ENCODE measurements around the gene PTOV1. TPM values are rescaled to one million over a fixed set of nuclear protein-coding genes. Genes with fewer than 3 reads are reported as not detected.

Gene PTOV1
- total RNA-seq, 4 donors from 2014 or later: 52.9 to 89.1 (median 60.0) TPM

DNA sequence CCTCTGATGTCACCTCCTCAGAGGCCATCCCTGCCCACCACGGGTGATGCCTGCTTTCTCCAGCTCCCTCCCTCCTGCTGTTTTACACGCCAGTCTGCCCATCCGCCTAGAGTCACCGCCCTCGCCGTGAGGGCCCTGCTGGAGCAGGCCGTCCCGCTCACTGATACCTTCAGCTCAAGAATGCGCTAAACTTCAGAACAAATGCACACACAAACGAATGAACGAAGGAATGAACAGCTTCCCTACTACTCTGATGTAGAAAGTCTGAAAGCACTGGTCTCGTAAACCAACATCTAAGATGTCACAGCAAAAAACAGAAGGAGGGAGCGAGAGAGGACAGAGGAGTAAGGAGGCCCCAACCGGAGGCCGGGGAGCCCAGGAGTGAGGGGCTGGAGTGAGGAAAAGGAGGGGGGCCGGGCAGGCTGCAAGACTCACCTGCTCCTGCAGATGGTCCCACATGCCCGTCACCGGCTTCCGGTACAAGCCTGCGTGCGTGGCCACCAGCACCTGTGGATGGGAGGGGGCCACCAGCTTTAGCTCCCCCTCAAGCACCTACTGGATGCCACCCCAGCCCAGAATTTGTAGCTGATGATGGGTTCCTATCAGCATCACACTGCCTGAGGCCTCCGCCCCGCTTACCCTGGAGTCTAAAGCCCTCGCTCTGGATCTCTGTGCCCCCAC, 12.4 kb downstream of the PTOV1 start:
- H3K27me3 ChIP-seq: no peaks in the 10 kb centered on the region
- ATAC-seq: no peak
- H3K27ac ChIP-seq: peak overlapping the region in 2 of 4 donors; percentile 4 to 5
- no peaks in the 10 kb centered on the region for H3K9me3 ChIP-seq
- TF ChIP-seq POLR2AphosphoS5 (IDR thresholded peaks at IDR 0.05) (no peak), EP300 (IDR thresholded peaks at IDR 0.05) (no peak), POLR2A (IDR thresholded peaks at IDR 0.05) (no peak)
- TF ChIP-seq, protein P1, sequence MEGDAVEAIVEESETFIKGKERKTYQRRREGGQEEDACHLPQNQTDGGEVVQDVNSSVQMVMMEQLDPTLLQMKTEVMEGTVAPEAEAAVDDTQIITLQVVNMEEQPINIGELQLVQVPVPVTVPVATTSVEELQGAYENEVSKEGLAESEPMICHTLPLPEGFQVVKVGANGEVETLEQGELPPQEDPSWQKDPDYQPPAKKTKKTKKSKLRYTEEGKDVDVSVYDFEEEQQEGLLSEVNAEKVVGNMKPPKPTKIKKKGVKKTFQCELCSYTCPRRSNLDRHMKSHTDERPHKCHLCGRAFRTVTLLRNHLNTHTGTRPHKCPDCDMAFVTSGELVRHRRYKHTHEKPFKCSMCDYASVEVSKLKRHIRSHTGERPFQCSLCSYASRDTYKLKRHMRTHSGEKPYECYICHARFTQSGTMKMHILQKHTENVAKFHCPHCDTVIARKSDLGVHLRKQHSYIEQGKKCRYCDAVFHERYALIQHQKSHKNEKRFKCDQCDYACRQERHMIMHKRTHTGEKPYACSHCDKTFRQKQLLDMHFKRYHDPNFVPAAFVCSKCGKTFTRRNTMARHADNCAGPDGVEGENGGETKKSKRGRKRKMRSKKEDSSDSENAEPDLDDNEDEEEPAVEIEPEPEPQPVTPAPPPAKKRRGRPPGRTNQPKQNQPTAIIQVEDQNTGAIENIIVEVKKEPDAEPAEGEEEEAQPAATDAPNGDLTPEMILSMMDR (IDR thresholded peaks at IDR 0.05): no peak
- no peak overlapping the region for H3K4me3 ChIP-seq
- H3K4me1 ChIP-seq: peaks cover 0 to 55% (median 20%) of the 10 kb centered on the region in 3 donors
- WGBS, 2 donors (ENCODE audit: low coverage in 1 of 2): 17 to 88% methylated on average over 1 to 13 of the region's 24 CpGs
- H3K36me3 ChIP-seq: peaks cover 0 to 62% of the 10 kb centered on the region in 2 donors

- Histone ChIP-seq H3K4me1 (peaks cover 0 to 60% (median 25%) of the 10 kb centered on the region in 3 donors), H3K27ac (no peak overlapping the region), H3K4me3 (no peak overlapping the region), H3K36me3 (peaks cover 0 to 56% of the 10 kb centered on the region in 2 donors), H3K27me3 (no peaks in the 10 kb centered on the region), H3K9me3 (no peaks in the 10 kb centered on the region)
- no peak for ATAC-seq
- TF ChIP-seq POLR2AphosphoS5 (IDR thresholded peaks at IDR 0.05): no peak
- TF ChIP-seq, protein P1 (IDR thresholded peaks at IDR 0.05): no peak
- TF ChIP-seq EP300 (IDR thresholded peaks at IDR 0.05): no peak
- no peak for TF ChIP-seq POLR2A (IDR thresholded peaks at IDR 0.05)
- WGBS, 2 donors (ENCODE audit: low coverage in 1 of 2): 92% methylated on average over 5 of the region's 17 CpGs; no CpG with 5 or more reads in 1 of the 2 donors
These were observed 13.0 kb downstream of the PTOV1 start for GRCh38 chr19:49863935-49864320.

GRCh38 chr19:49864890-49865289, 13.9 kb downstream of the PTOV1 start:
- no peak for ATAC-seq
- Histone ChIP-seq H3K4me1 (peaks cover 0 to 66% (median 27%) of the 10 kb centered on the region in 3 donors), H3K9me3 (no peaks in the 10 kb centered on the region), H3K4me3 (no peak overlapping the region), H3K27me3 (no peaks in the 10 kb centered on the region), H3K36me3 (peaks cover 0 to 47% of the 10 kb centered on the region in 2 donors), H3K27ac (peak overlapping the region in 3 of 4 donors; percentile 65 to 92 (median 90))
- TF ChIP-seq EP300 (IDR thresholded peaks at IDR 0.05) (no peak), POLR2AphosphoS5 (IDR thresholded peaks at IDR 0.05) (no peak), POLR2A (IDR thresholded peaks at IDR 0.05) (no peak)
- TF ChIP-seq, protein P1 (IDR thresholded peaks at IDR 0.05): no peak
- 88 to 91% methylated on average over 5 to 8 of the region's 13 CpGs for WGBS, 2 donors (ENCODE audit: low coverage in 1 of 2)

- H3K9me3 ChIP-seq: no peaks in the 10 kb centered on the region
- H3K27ac ChIP-seq: peak within 1 kb of the TSS; percentile 51 to 98 (median 91)
- no peaks in the 10 kb centered on the region for H3K27me3 ChIP-seq
- peaks cover 0 to 41% of the 10 kb centered on the region in 2 donors for H3K36me3 ChIP-seq
- peak; percentile 62 for ATAC-seq
- 0% methylated on average over 5 of the region's 65 CpGs; no CpG with 5 or more reads in 1 of the 2 donors for WGBS, 2 donors (ENCODE audit: low coverage in 1 of 2)
- H3K4me3 ChIP-seq: peak within 1 kb of the TSS; percentile 69 to 80
- peaks cover 0 to 66% (median 35%) of the 10 kb centered on the region in 3 donors for H3K4me1 ChIP-seq
- TF ChIP-seq, protein P1 (IDR thresholded peaks at IDR 0.05): peak in 1 of 4 experiments; percentile 20
- TF ChIP-seq POLR2AphosphoS5 (IDR thresholded peaks at IDR 0.05) (peak; percentile 78), EP300 (IDR thresholded peaks at IDR 0.05) (no peak), POLR2A (IDR thresholded peaks at IDR 0.05) (peak; percentile 35 to 56)
These were observed 16.2 kb downstream of the PTOV1 start, which contains the start of gene PNKP for GRCh38 chr19:49866933-49867782. PNKP (minus strand) TSS chr19:49867576; CDS start chr19:49867204, 372 bp downstream.

Measured in gastroesophageal sphincter (tissue), 4 donors.